Mucosa of descending colon (tissue), 3 donors: ENCODE measurements around the gene GRAMD4. TPM values are rescaled to one million over a fixed set of nuclear protein-coding genes. Genes with fewer than 3 reads are reported as not detected.

Experiments used
- ATAC-seq: fragments of 200-7000 bp; cut with Tn5 transposase; one replicate; pipeline ENCODE4 v1.9.1; 2020; ENCODE audit warnings: mild to moderate bottlenecking, moderate library complexity
- DNase-seq, 3 donors: peaks; one replicate each; pipeline ENCODE4 v3.0.0-alpha.2; 2020
- H3K36me3 ChIP-seq: fragments of 200-600 bp; one replicate; pipeline ENCODE4 v1.8.0; 2021; ENCODE audit warnings: low read depth, mild to moderate bottlenecking
- H3K4me1 ChIP-seq: fragments of 200-600 bp; one replicate; pipeline ENCODE4 v1.8.0; 2021; ENCODE audit warnings: low read depth, mild to moderate bottlenecking
- H3K4me3 ChIP-seq: fragments of 200-600 bp; one replicate; pipeline ENCODE4 v1.8.0; 2021; ENCODE audit warnings: mild to moderate bottlenecking
- H3K9me3 ChIP-seq: fragments of 200-600 bp; one replicate; pipeline ENCODE4 v1.8.0; 2021; ENCODE audit warnings: mild to moderate bottlenecking
- CTCF ChIP-seq: fragments of 200-600 bp; IDR thresholded peaks from one replicate; pipeline ENCODE4 v1.8.0; 2022; ENCODE audit warnings: antibody characterized with exemption, mild to moderate bottlenecking
- intact Hi-C, 2 donors: fragments of 100-400 bp; cut with DNase I in 1 of 2; cut with micrococcal nuclease in 1 of 2; formaldehyde crosslinking; loops; one replicate each; pipeline versions ENCODE4 v1.11.0 to v1.11.1; 2022; cut with DNase I, micrococcal nuclease
- total RNA-seq, 3 donors: library from RNA; stranded (reverse); fragmentation: NEBNext Ultra II Directional in 2 of 3; extraction: Animal tissue kit (Norgen Biotek cat#: 25700) in 2 of 3; gene quantifications; one replicate each; pipeline versions ENCODE4 v1.2.1 to v1.2.4, GENCODE V29; 2021 to 2023
- donor health status: DM: no; HTN: no; CAD: no; lungs with moderate emphysema.
- donor health status: DM: no; HTN: no; CAD: no.
- donor health status: DM: no; HTN: yes; CAD: no.

The GRAMD4 gene
- total RNA-seq, 3 donors from 2014 or later: 114 to 203 (median 197) TPM

DNA sequence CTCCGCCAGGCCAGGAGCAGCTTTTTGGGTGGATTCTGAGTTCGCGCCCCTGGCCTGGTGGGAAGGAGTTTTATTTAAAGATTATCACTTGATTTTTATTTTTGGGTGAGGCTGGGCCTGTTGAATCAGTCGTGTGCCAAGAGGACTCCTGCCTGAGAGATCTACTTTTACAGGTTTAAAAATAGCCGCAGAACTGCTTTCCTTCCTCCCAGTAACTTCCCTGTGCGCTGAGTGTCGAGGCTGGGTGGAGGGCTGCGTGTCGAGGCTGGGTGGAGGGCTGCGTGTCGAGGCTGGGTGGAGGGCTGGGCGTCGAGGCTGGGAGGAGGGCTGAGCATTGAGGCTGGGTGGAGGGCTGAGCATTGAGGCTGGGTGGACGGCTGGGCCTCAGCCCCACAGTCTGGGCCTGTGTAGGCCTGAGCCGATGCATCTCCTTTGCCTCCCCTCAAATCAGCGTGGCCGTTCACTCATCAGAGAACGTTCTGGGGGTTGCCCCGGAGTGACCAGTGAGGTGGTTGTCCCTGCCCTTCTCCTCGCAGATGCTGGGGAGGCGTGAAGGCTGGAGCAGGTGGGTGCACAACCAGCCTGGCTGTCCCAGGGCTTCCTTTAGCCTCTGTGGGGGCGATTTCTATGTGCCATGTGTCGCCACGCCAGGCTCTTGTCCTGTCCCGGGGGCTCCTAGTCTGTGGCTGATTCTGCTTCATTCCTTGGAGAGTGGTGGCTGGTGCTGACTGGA, 30.1 kb downstream of the GRAMD4 start:
- ATAC-seq: no peak
- DNase-seq: no peak
- TF ChIP-seq CTCF: no peak
- no peak overlapping the region for H3K4me3 ChIP-seq
- H3K4me1 ChIP-seq: peaks cover 44% of the 10 kb centered on the region
- H3K36me3 ChIP-seq: no peaks in the 10 kb centered on the region
- H3K9me3 ChIP-seq: no peaks in the 10 kb centered on the region
- intact Hi-C loops: no loop called here

DNA sequence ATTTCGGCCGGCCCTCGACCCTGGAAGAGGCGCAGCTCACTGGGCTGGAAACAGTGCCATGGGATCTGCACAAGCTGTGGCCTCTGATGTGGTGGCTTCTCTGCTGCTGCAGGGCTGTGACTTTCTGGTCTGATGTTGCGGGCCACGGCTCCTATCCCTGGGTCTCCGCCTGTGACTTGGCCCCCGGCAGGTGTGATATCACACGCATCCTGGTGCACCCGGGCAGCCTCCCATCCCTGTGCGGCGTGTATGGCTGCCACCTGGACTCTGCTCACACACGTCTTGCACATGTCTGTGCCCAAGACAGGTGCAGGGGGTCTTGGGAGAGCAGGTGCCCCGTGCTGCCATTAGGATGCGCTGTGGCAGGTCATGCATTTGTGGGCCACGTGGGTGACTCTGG, 31.1 kb downstream of the GRAMD4 start:
- Histone ChIP-seq H3K9me3 (no peaks in the 10 kb centered on the region), H3K4me1 (peaks cover 38% of the 10 kb centered on the region), H3K36me3 (no peaks in the 10 kb centered on the region), H3K4me3 (no peak overlapping the region)
- intact Hi-C loops: no loop called here
- no peak for TF ChIP-seq CTCF
- ATAC-seq: no peak
- no peak for DNase-seq

DNA sequence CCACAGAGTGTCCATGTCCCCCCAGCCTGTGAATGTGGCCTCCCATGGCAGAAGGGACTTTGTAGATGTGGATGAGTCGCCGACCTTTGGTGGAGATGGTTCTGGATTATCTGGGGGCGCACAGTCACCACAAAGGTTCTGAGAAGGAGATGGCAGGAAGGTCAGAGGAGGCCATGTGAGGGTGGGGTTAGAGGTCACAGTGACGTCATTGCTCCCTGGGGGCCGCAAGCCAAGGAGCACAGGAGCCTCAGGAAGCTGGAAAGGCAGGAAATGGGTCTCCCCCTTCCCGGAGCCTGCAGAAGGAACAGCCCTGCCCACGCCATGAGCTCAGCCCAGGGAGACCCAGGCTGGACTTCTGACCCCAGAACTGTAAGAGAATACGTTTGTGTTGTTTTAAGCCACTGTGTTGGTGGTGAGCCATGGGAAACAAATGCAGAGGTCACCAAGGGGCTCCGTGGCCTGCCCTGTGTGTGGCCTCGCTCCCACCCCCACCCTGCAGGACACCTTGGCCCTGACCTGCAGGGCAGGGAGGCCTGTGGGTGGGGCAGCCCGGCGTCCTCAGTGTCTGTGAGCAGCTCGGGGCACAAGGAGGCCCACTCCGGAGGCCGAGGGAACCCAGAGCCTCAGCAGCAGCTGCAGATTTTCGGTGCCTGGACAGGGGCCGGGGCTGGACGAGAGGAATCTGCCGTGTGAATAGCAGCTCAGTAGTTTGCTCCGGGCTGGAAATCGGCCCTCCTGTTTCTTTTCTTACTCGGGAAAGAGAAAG, 32.1 kb downstream of the GRAMD4 start:
- Histone ChIP-seq H3K36me3 (no peaks in the 10 kb centered on the region), H3K4me1 (peaks cover 34% of the 10 kb centered on the region), H3K9me3 (no peaks in the 10 kb centered on the region), H3K4me3 (no peak overlapping the region)
- DNase-seq (peak in 2 of 3 donors; percentile 32 to 59), ATAC-seq (peak; percentile 68)
- no peak for TF ChIP-seq CTCF
- intact Hi-C loops: no loop called here

DNA sequence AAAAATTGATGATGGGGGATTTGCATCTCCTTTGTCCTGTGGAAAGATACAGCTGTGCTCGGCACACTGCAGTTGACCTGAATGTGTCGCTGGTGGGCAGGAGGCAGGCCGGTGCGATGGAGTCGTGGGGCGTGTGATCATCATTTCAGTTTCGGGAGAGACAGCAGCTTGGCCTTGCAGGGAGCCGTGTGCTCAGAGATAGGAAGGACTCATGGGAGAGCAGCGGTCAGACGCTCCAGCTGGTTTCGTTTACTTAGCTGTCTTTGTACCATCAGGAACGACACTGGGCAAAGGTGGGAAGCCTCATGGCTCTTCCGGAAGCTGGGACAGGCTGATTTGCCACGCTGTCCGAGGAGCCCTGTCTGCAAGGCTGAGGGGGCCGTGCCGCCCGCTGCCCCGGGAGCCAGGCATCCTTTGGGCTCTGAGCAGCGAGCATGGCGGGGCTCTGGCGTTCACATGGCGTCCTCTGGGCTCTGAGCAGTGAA, 32.7 kb downstream of the GRAMD4 start:
- H3K36me3 ChIP-seq: no peaks in the 10 kb centered on the region
- no peak overlapping the region for H3K4me3 ChIP-seq
- TF ChIP-seq CTCF: no peak
- peaks cover 34% of the 10 kb centered on the region for H3K4me1 ChIP-seq
- DNase-seq: no peak
- peak; percentile 30 for ATAC-seq
- intact Hi-C loops: no loop called here
- no peaks in the 10 kb centered on the region for H3K9me3 ChIP-seq

DNA sequence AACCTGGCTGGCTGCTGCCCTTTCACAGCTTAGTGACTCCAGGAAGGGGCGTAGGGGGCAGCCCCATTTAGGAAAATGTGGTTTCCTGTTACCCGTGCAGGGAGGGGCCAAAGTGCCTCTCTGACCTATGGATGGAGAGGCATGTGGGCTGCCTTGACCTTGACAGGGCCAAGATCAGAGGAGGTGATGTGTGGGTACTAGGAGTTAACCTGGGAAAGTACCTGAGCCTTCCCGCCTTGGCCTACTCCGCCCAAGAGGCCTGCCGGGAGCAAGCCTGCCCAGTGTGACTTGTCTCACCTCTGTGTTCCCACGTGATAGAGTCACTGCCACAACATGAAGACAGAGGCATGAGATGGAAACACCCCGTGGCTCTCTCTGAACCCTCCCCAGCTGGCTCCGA, 33.4 kb downstream of the GRAMD4 start:
- no peaks in the 10 kb centered on the region for H3K9me3 ChIP-seq
- H3K4me3 ChIP-seq: no peak overlapping the region
- intact Hi-C loops: no loop called here
- TF ChIP-seq CTCF: no peak
- ATAC-seq (peak; percentile 60), DNase-seq (peak in 1 of 3 donors; percentile 38)
- H3K36me3 ChIP-seq: no peaks in the 10 kb centered on the region
- H3K4me1 ChIP-seq: peaks cover 34% of the 10 kb centered on the region
